ENCODE measurements around the gene ACSBG1.

Gene ACSBG1

GRCh38 chr15:78171864-78172472 lies 62.4 kb downstream of the ACSBG1 start:
- Histone ChIP-seq H3K27ac (ENCODE audit: low read depth, low read length) (no peak overlapping the region), H3K36me3 (ENCODE audit: control insufficient read depth in 1 of 2, insufficient read depth in 2 of 2, low read length in 2 of 2) (peaks cover 33 to 58% of the 10 kb centered on the region in 2 donors), H3K9ac (ENCODE audit: low read depth in 1 of 2, low read length in 2 of 2) (no peak overlapping the region)

GRCh38 chr15:78170848-78171773 lies 63.3 kb downstream of the ACSBG1 start:
- H3K4me1 ChIP-seq (ENCODE audit: control insufficient read depth in 1 of 2, insufficient read depth in 2 of 2, low read length in 2 of 2): peaks cover 5 to 12% of the 10 kb centered on the region in 2 donors
- H3K36me3 ChIP-seq (ENCODE audit: control insufficient read depth in 1 of 2, insufficient read depth in 2 of 2, low read length in 2 of 2): peaks cover 38 to 63% of the 10 kb centered on the region in 2 donors
- no peak overlapping the region for H3K4me3 ChIP-seq (ENCODE audit: low read depth in 1 of 2, low read length in 2 of 2)
- H3K9me3 ChIP-seq (ENCODE audit: control insufficient read depth in 1 of 2, low read length in 2 of 2): no peaks in the 10 kb centered on the region
- no peak overlapping the region for H3K27ac ChIP-seq (ENCODE audit: low read depth, low read length)
- H3K9ac ChIP-seq (ENCODE audit: low read depth in 1 of 2, low read length in 2 of 2): no peak overlapping the region
- H3K27me3 ChIP-seq (ENCODE audit: control insufficient read depth in 1 of 2, insufficient read depth in 2 of 2, low read length in 2 of 2): no peaks in the 10 kb centered on the region

More at GRCh38 chr15:78171864-78172472, 62.4 kb downstream of the ACSBG1 start:
- Histone ChIP-seq H3K27me3 (ENCODE audit: control insufficient read depth in 1 of 2, insufficient read depth in 2 of 2, low read length in 2 of 2) (no peaks in the 10 kb centered on the region), H3K9me3 (ENCODE audit: control insufficient read depth in 1 of 2, low read length in 2 of 2) (no peaks in the 10 kb centered on the region), H3K4me3 (ENCODE audit: low read depth in 1 of 2, low read length in 2 of 2) (no peak overlapping the region), H3K4me1 (ENCODE audit: control insufficient read depth in 1 of 2, insufficient read depth in 2 of 2, low read length in 2 of 2) (peaks cover 5 to 12% of the 10 kb centered on the region in 2 donors)

GRCh38 chr15:78168608-78169007 lies 65.8 kb downstream of the ACSBG1 start:
- Histone ChIP-seq H3K9ac (ENCODE audit: low read depth in 1 of 2, low read length in 2 of 2) (no peak overlapping the region), H3K36me3 (ENCODE audit: control insufficient read depth in 1 of 2, insufficient read depth in 2 of 2, low read length in 2 of 2) (peaks cover 50 to 81% of the 10 kb centered on the region in 2 donors), H3K27ac (ENCODE audit: low read depth, low read length) (no peak overlapping the region)

GRCh38 chr15:78167227-78167888 lies 67.0 kb downstream of the ACSBG1 start:
- no peak overlapping the region for H3K27ac ChIP-seq (ENCODE audit: low read depth, low read length)
- no peak overlapping the region for H3K9ac ChIP-seq (ENCODE audit: low read depth in 1 of 2, low read length in 2 of 2)
- H3K4me1 ChIP-seq (ENCODE audit: control insufficient read depth in 1 of 2, insufficient read depth in 2 of 2, low read length in 2 of 2): peaks cover 0 to 7% of the 10 kb centered on the region in 2 donors
- H3K4me3 ChIP-seq (ENCODE audit: low read depth in 1 of 2, low read length in 2 of 2): no peak overlapping the region
- H3K9me3 ChIP-seq (ENCODE audit: control insufficient read depth in 1 of 2, low read length in 2 of 2): no peaks in the 10 kb centered on the region
- H3K36me3 ChIP-seq (ENCODE audit: control insufficient read depth in 1 of 2, insufficient read depth in 2 of 2, low read length in 2 of 2): peaks cover 45 to 87% of the 10 kb centered on the region in 2 donors
- H3K27me3 ChIP-seq (ENCODE audit: control insufficient read depth in 1 of 2, insufficient read depth in 2 of 2, low read length in 2 of 2): no peaks in the 10 kb centered on the region

More at GRCh38 chr15:78168608-78169007, 65.8 kb downstream of the ACSBG1 start:
- H3K9me3 ChIP-seq (ENCODE audit: control insufficient read depth in 1 of 2, low read length in 2 of 2): no peaks in the 10 kb centered on the region
- H3K27me3 ChIP-seq (ENCODE audit: control insufficient read depth in 1 of 2, insufficient read depth in 2 of 2, low read length in 2 of 2): no peaks in the 10 kb centered on the region
- H3K4me3 ChIP-seq (ENCODE audit: low read depth in 1 of 2, low read length in 2 of 2): no peak overlapping the region
- H3K4me1 ChIP-seq (ENCODE audit: control insufficient read depth in 1 of 2, insufficient read depth in 2 of 2, low read length in 2 of 2): peaks cover 0 to 8% of the 10 kb centered on the region in 2 donors

- no peaks in the 10 kb centered on the region for H3K9me3 ChIP-seq (ENCODE audit: control insufficient read depth in 1 of 2, low read length in 2 of 2)
- H3K9ac ChIP-seq (ENCODE audit: low read depth in 1 of 2, low read length in 2 of 2): no peak overlapping the region
- H3K27ac ChIP-seq (ENCODE audit: low read depth, low read length): no peak overlapping the region
- no peak overlapping the region for H3K4me3 ChIP-seq (ENCODE audit: low read depth in 1 of 2, low read length in 2 of 2)
- H3K27me3 ChIP-seq (ENCODE audit: control insufficient read depth in 1 of 2, insufficient read depth in 2 of 2, low read length in 2 of 2): no peaks in the 10 kb centered on the region
- no peaks in the 10 kb centered on the region for H3K4me1 ChIP-seq (ENCODE audit: control insufficient read depth in 1 of 2, insufficient read depth in 2 of 2, low read length in 2 of 2)
- H3K36me3 ChIP-seq (ENCODE audit: control insufficient read depth in 1 of 2, insufficient read depth in 2 of 2, low read length in 2 of 2): peaks cover 40 to 82% of the 10 kb centered on the region in 2 donors
Measured at GRCh38 chr15:78164010-78164409, 70.4 kb downstream of the ACSBG1 start.

- Histone ChIP-seq H3K9me3 (ENCODE audit: control insufficient read depth in 1 of 2, low read length in 2 of 2) (no peaks in the 10 kb centered on the region), H3K4me1 (ENCODE audit: control insufficient read depth in 1 of 2, insufficient read depth in 2 of 2, low read length in 2 of 2) (no peaks in the 10 kb centered on the region), H3K9ac (ENCODE audit: low read depth in 1 of 2, low read length in 2 of 2) (no peak overlapping the region), H3K27me3 (ENCODE audit: control insufficient read depth in 1 of 2, insufficient read depth in 2 of 2, low read length in 2 of 2) (no peaks in the 10 kb centered on the region), H3K27ac (ENCODE audit: low read depth, low read length) (no peak overlapping the region), H3K36me3 (ENCODE audit: control insufficient read depth in 1 of 2, insufficient read depth in 2 of 2, low read length in 2 of 2) (peaks cover 33 to 74% of the 10 kb centered on the region in 2 donors), H3K4me3 (ENCODE audit: low read depth in 1 of 2, low read length in 2 of 2) (no peak overlapping the region)
Measured at GRCh38 chr15:78162038-78162437, 72.3 kb downstream of the ACSBG1 start.

- Histone ChIP-seq H3K4me1 (ENCODE audit: control insufficient read depth in 1 of 2, insufficient read depth in 2 of 2, low read length in 2 of 2) (no peaks in the 10 kb centered on the region), H3K27me3 (ENCODE audit: control insufficient read depth in 1 of 2, insufficient read depth in 2 of 2, low read length in 2 of 2) (no peaks in the 10 kb centered on the region), H3K9me3 (ENCODE audit: control insufficient read depth in 1 of 2, low read length in 2 of 2) (no peaks in the 10 kb centered on the region), H3K27ac (ENCODE audit: low read depth, low read length) (no peak overlapping the region), H3K9ac (ENCODE audit: low read depth in 1 of 2, low read length in 2 of 2) (no peak overlapping the region), H3K36me3 (ENCODE audit: control insufficient read depth in 1 of 2, insufficient read depth in 2 of 2, low read length in 2 of 2) (peaks cover 17 to 65% of the 10 kb centered on the region in 2 donors), H3K4me3 (ENCODE audit: low read depth in 1 of 2, low read length in 2 of 2) (no peak overlapping the region)
Measured at GRCh38 chr15:78159395-78159794, 75.0 kb downstream of the ACSBG1 start.

GRCh38 chr15:78157203-78157602 lies 77.2 kb downstream of the ACSBG1 start:
- Histone ChIP-seq H3K9ac (ENCODE audit: low read depth in 1 of 2, low read length in 2 of 2) (no peak overlapping the region), H3K27ac (ENCODE audit: low read depth, low read length) (no peak overlapping the region), H3K27me3 (ENCODE audit: control insufficient read depth in 1 of 2, insufficient read depth in 2 of 2, low read length in 2 of 2) (no peaks in the 10 kb centered on the region), H3K36me3 (ENCODE audit: control insufficient read depth in 1 of 2, insufficient read depth in 2 of 2, low read length in 2 of 2) (peaks cover 11 to 45% of the 10 kb centered on the region in 2 donors), H3K9me3 (ENCODE audit: control insufficient read depth in 1 of 2, low read length in 2 of 2) (no peaks in the 10 kb centered on the region), H3K4me3 (ENCODE audit: low read depth in 1 of 2, low read length in 2 of 2) (no peak overlapping the region), H3K4me1 (ENCODE audit: control insufficient read depth in 1 of 2, insufficient read depth in 2 of 2, low read length in 2 of 2) (no peaks in the 10 kb centered on the region)

GRCh38 chr15:78156653-78157052 lies 77.7 kb downstream of the ACSBG1 start:
- Histone ChIP-seq H3K36me3 (ENCODE audit: control insufficient read depth in 1 of 2, insufficient read depth in 2 of 2, low read length in 2 of 2) (peaks cover 6 to 40% of the 10 kb centered on the region in 2 donors), H3K4me1 (ENCODE audit: control insufficient read depth in 1 of 2, insufficient read depth in 2 of 2, low read length in 2 of 2) (no peaks in the 10 kb centered on the region), H3K27me3 (ENCODE audit: control insufficient read depth in 1 of 2, insufficient read depth in 2 of 2, low read length in 2 of 2) (no peaks in the 10 kb centered on the region), H3K9ac (ENCODE audit: low read depth in 1 of 2, low read length in 2 of 2) (no peak overlapping the region), H3K4me3 (ENCODE audit: low read depth in 1 of 2, low read length in 2 of 2) (no peak overlapping the region), H3K27ac (ENCODE audit: low read depth, low read length) (no peak overlapping the region), H3K9me3 (ENCODE audit: control insufficient read depth in 1 of 2, low read length in 2 of 2) (no peaks in the 10 kb centered on the region)
